Endodermal cell (in vitro differentiated cells): Measurements from ENCODE around the gene MAPK1. TPM values are rescaled to one million over a fixed set of nuclear protein-coding genes. Genes with fewer than 3 reads are reported as not detected.

Experiments
- DNase-seq: peaks from one replicate; pipeline ENCODE4 v3.0.0-alpha.2; 2017
- H3K27ac ChIP-seq: 2 replicates; pipeline ENCODE4 v1.5.1; 2013; ENCODE audit warnings: mild to moderate bottlenecking, low read depth, low read length, moderate library complexity
- H3K27me3 ChIP-seq: 2 replicates; pipeline ENCODE4 v1.6.1; 2013; ENCODE audit warnings: mild to moderate bottlenecking, low read length, moderate library complexity; ENCODE audit not compliant: insufficient read depth, control insufficient read depth, poor library complexity, severe bottlenecking
- H3K36me3 ChIP-seq: 2 replicates; pipeline ENCODE4 v1.7.0; 2013; ENCODE audit warnings: mild to moderate bottlenecking, low read length, moderate library complexity; ENCODE audit not compliant: control insufficient read depth, insufficient read depth
- H3K4me1 ChIP-seq: one replicate; pipeline ENCODE4 v1.7.0; 2013; ENCODE audit warnings: low read length; ENCODE audit not compliant: control insufficient read depth, insufficient read depth
- H3K4me3 ChIP-seq: 2 replicates; pipeline ENCODE4 v1.5.1; 2013; ENCODE audit warnings: mild to moderate bottlenecking, low read length, moderate library complexity
- H3K9ac ChIP-seq: 2 replicates; pipeline ENCODE4 v1.6.1; 2013; ENCODE audit warnings: mild to moderate bottlenecking, low read length, moderate library complexity; ENCODE audit not compliant: poor library complexity, severe bottlenecking; ENCODE audit errors: extremely low read depth
- H3K9me3 ChIP-seq: 2 replicates; pipeline ENCODE4 v1.6.1; 2013; ENCODE audit warnings: mild to moderate bottlenecking, low read length, moderate library complexity; ENCODE audit not compliant: control insufficient read depth
- H3K27ac Mint-ChIP-seq: 2 replicates; pipeline ENCODE4 v1.8.0; 2020; ENCODE audit warnings: mixed read lengths
- H3K27me3 Mint-ChIP-seq: 2 replicates; pipeline ENCODE4 v1.8.0; 2021; ENCODE audit warnings: mild to moderate bottlenecking, mixed read lengths; ENCODE audit not compliant: insufficient read depth
- H3K36me3 Mint-ChIP-seq: 2 replicates; pipeline ENCODE4 v1.8.0; 2020; ENCODE audit warnings: low read depth, mixed read lengths
- H3K4me1 Mint-ChIP-seq: 2 replicates; pipeline ENCODE4 v1.8.0; 2020; ENCODE audit warnings: mixed read lengths
- H3K4me3 Mint-ChIP-seq: 2 replicates; pipeline ENCODE4 v1.8.0; 2020; ENCODE audit warnings: mild to moderate bottlenecking, moderate library complexity, mixed read lengths
- H3K9me3 Mint-ChIP-seq: 2 replicates; pipeline ENCODE4 v1.8.0; 2020; ENCODE audit warnings: mild to moderate bottlenecking, mixed read lengths
- CTCF ChIP-seq: fragments of 200-600 bp; sonication (generic); conservative IDR thresholded peaks from 2 replicates; pipeline ENCODE4 v1.5.0; 2021; ENCODE audit warnings: antibody characterized with exemption, mild to moderate bottlenecking
- WGBS, 2 experiments: methylation state at CpG; one replicate each; pipeline versions ENCODE4 v1.1.5 to v1.1.7; 2013; ENCODE audit warnings: missing lambda C conversion rate in 2 of 2, mixed read lengths in 1 of 2; ENCODE audit not compliant: insufficient coverage in 1 of 2, insufficient read length in 1 of 2; 5-methylcytosine and 5-hydroxymethylcytosine counted together
- total RNA-seq, 2 donors: library from RNA; stranded (reverse); fragmentation: NEBNext Ultra II Directional in 1 of 2; extraction: Animal tissue kit (Norgen Biotek cat#: 25700) in 1 of 2; gene quantifications; 2 replicates in 1 of 2; 3 replicates in 1 of 2; pipeline ENCODE4 v1.2.1, GENCODE V29; 2021

The MAPK1 gene
- total RNA-seq, 2 donors from 2014 or later: 76.8 to 78.6 TPM

DNA sequence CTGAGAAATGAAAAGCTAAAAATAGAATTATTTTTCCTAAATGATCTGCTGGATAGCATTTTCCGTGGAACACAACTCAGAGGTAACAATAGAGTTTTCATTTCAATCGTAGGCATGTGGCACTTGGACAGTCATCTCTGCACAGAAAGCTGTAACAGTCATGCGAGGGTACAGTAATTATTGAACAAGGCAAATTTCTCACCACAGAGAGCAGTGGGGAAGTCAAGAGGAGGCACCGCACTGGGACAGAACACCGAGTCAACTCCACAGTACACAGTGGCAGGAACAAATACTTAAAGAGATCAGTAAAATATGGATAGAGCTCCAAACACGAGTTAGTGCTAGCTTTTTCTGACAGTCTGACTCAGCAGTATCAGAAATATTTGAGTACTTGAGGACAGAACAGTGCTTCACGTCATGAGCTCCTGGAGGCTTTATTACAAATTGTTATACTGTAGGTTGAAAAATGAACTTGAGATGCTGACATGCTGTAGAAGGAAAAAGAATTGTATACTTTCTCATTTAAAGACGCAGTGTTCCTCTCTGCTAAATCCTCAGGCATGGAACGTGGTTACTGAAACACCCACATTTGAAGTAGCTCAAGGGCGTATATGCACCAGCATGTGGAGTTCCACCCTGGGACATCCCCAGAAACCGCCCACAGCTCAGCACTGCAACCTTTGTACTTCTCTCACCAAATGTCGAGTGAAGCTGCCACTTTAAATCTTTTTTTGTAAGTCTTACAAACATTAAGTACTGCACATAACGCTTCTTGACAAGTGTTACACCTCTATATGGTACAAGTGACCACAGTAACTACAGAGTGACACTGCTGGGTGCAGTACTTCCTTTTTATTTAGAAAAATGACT lies 104.5 kb downstream of the MAPK1 start:
- H3K27ac ChIP-seq: no peak overlapping the region
- no peaks in the 10 kb centered on the region for H3K9me3 Mint-ChIP-seq
- H3K27me3 Mint-ChIP-seq: no peaks in the 10 kb centered on the region
- H3K27me3 ChIP-seq: no peaks in the 10 kb centered on the region
- 93 to 95% methylated on average over 12 to 13 of the region's 13 CpGs for WGBS, 2 experiments
- no peak overlapping the region for H3K27ac Mint-ChIP-seq
- no peak for DNase-seq
- peaks cover 63% of the 10 kb centered on the region for H3K36me3 Mint-ChIP-seq
- H3K4me3 ChIP-seq: no peak overlapping the region
- peaks cover 89% of the 10 kb centered on the region for H3K36me3 ChIP-seq
- H3K4me1 Mint-ChIP-seq: no peaks in the 10 kb centered on the region
- no peak for TF ChIP-seq CTCF
- no peak overlapping the region for H3K4me3 Mint-ChIP-seq
- no peaks in the 10 kb centered on the region for H3K4me1 ChIP-seq
- H3K9me3 ChIP-seq: no peaks in the 10 kb centered on the region
- no peak overlapping the region for H3K9ac ChIP-seq

- Mint-ChIP-seq H3K4me1 (no peaks in the 10 kb centered on the region), H3K9me3 (no peaks in the 10 kb centered on the region), H3K36me3 (peaks cover 58% of the 10 kb centered on the region), H3K27ac (no peak overlapping the region), H3K4me3 (no peak overlapping the region), H3K27me3 (no peaks in the 10 kb centered on the region)
- peaks cover 89% of the 10 kb centered on the region for H3K36me3 ChIP-seq
- no peak for TF ChIP-seq CTCF
- H3K27me3 ChIP-seq: no peaks in the 10 kb centered on the region
- H3K9ac ChIP-seq: no peak overlapping the region
- DNase-seq: no peak
- no peaks in the 10 kb centered on the region for H3K4me1 ChIP-seq
- no peak overlapping the region for H3K4me3 ChIP-seq
- H3K9me3 ChIP-seq: no peaks in the 10 kb centered on the region
- WGBS, 2 experiments: 95 to 98% methylated on average over 14 to 15 of the region's 15 CpGs
- H3K27ac ChIP-seq: no peak overlapping the region
Measured at GRCh38 chr22:21761994-21762680, 105.3 kb downstream of the MAPK1 start.

- H3K36me3 ChIP-seq: peaks cover 84% of the 10 kb centered on the region
- no peak overlapping the region for H3K4me3 ChIP-seq
- no peaks in the 10 kb centered on the region for H3K27me3 ChIP-seq
- H3K9me3 ChIP-seq: no peaks in the 10 kb centered on the region
- Mint-ChIP-seq H3K27me3 (no peaks in the 10 kb centered on the region), H3K4me3 (no peak overlapping the region), H3K27ac (no peak overlapping the region), H3K36me3 (peaks cover 49% of the 10 kb centered on the region), H3K4me1 (no peaks in the 10 kb centered on the region), H3K9me3 (no peaks in the 10 kb centered on the region)
- DNase-seq: no peak
- WGBS, 2 experiments: 95% methylated on average over 2 of the region's 2 CpGs; no CpG with 5 or more reads in 1 of the 2 experiments
- no peaks in the 10 kb centered on the region for H3K4me1 ChIP-seq
- no peak for TF ChIP-seq CTCF
- H3K27ac ChIP-seq: no peak overlapping the region
- no peak overlapping the region for H3K9ac ChIP-seq
Measured at GRCh38 chr22:21761086-21761485, 106.4 kb downstream of the MAPK1 start.
